COLO829 (cell line): Measurements from ENCODE around the gene ORAI1.
"Not testable (repeated sequence)": the region's sequence is repeated elsewhere in the genome, so short reads cannot be mapped to it uniquely, and the experiment has no call there.

ENCODE experiments used
- DNase-seq: peaks from one replicate; pipeline ENCODE4 v3.0.0; 2012; ENCODE audit warnings: low spot score

The ORAI1 gene

DNA sequence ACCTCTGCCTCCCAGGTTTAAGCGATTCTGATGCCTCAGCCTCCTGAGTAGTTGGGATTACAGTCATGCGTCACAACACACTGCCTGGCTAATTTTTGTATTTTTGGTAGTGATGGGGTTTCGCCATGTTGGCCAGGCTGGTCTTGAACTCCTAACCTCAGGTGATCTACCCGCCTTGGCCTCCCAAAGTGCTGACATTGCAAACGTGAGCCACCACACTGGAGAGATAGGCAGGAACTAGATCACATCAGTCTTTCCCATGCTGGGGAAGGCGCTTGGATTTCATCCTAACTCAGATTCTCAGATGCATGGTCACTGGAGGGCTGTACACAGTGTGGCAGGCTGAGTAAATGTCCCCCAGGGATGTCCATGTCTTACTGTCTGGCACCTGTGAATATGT is 18.0 kb upstream of the ORAI1 start:
- no peak for DNase-seq

DNA sequence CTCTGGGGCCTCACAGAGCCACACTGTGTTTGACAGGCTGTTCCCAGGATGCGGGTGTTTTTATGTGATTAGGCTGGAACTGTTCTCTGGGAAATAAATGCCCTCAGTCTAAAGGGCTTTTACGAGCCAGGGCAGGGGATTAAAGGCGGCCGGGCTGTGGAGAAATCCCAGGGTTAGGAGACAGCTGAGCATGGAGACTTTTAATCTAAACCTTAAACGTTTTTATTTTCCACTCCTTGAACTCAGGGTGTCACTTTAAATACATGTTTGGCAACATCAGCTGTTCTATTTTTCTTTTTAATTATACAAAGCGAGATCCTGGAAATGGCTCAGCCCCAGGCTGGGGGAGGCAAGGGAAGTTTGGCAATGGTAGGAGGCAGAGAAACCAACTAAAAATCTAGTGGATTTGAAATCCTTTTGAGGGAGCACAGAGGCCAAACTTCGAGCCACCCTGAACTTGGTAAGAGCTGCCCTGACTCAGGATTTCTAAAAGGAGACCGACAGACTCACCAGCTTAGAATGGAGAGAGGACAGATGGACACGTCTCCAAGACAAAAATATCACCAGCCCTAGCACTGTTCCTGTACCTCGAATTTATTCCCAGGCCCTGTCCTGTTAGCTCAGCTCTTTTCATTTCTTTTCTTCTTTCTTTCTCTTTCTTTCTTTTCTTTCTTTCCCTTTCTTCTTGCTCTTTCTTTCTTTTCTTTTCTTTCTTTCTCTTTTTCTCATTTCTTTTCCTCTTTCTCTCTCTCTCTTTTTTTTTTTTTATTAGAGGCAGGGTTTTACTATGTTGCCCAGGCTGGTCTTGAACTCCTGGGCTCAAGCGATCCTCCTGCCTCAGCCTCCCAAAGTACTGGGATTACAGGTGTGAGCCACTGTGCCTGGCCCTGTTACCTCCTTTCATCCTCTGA is 15.8 kb upstream of the ORAI1 start:
- DNase-seq = no peak

DNA sequence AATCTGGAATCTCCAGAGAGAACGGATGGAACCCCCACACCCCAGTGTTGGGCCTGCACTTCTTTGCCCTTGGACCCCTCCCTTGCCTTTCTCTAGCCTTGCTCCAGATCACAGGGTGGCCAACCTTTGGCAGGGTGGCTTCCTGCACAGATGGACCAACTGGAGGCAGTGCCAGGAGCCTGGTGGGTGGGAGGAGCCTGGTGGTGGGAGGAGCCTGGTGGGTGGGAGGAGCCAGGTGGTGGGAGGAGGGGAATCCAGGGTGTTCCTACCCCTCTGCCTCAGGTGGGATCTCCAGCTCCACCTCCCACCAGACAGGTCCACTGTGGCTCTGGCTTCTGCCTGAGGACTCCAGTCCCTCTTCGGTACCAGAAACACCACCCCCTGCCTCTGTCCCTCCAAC is 15.0 kb upstream of the ORAI1 start:
- no peak for DNase-seq

DNA sequence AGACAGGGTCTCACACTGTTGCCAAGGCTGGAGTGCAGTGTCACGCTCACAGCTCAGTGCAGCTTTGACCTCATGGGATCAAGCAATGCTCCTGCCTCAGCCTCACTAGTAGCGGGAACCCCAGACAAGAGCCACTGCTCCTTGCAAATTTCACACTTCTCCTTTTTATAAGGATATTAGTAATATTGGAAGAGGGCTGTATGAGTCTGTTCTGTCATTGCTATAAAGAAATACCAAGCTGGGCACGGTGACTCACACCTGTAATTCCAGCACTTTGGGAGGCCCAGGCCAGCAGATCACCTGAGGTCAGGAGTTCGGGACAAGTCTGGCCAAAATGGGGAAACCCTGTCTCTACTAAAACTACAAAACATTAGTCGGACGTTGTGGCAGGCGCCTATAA is 12.9 kb upstream of the ORAI1 start:
- DNase-seq = no peak

DNA sequence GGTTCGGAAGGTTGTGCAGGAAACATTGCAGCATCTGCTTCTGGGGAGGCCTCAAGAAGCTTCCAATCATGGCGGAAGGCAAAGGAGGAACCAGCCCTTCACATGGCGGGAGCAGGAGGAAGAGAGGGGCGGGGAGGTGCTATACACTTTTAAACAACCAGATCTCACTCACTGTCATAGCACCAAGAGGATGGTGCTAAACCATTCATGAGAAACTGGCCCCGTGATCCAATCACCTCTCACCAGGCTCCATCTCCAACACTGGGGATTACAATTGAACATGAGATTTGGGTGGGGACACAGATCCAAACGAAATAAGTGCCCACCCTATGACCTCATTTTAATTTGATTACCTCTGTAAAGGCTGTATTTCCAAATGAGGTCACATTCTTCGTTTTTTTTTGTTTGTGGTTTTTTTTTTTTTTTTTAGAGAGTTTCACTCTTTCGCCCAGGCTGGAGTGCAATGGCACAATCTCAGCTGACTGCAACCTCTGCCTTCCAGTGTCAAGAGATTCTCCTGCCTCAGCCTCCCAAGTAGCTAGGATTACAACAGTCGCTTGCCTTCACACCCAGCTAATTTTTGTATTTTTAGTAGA is 11.4 kb upstream of the ORAI1 start:
- no peak for DNase-seq

DNA sequence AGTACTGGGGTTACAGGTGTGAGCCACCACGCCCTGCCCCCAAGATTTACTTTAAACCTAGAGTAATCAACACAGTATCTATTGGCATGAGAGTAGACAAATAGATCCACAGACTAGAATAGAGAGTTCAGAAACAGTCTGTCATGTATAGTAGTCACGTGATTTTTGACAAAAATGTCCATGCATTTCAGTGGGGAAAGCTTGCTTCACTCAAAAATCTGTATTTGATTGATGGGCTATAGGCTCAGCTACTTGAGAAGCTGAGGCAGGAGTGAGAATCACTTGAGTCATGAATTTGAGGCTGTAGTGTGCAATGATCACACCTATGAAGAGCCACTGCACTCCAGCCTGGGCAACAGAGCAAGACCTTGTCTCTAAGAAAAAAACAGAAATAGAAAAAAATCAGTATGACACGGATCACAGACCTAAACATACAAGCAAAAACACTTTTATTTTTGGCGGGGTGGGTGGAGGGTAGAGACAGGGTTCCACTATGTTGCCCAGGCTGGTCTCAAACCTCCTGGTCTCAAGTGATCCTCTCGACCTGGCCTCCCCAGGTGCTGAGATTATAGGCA is 7.6 kb upstream of the ORAI1 start:
- no peak for DNase-seq

DNA sequence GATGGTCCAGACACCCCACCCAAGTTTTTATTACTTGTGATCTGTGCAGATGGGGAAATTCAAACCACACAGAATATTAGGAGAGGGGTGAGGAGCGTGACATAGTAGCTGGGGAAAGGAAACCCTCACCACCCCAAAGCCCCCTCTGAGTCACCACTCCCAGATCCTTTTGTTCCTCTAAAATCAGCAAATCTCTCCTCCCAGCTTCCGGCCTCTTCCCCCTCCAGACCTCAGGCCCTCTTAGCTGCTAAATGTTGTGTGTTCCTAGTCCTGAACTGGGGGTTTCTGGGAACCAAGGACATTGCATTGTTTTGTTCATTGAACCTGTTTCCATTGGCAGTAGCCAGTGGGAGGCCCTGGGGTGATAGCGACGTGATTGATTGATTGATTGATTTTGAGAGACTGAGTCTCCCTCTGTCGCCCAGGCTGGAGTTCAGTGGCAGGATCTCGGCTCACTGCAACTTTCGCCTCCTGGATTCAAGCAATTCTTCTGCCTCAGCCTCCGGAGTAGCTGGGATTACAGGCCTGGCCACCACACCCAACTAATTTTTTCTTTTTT is 5.9 kb upstream of the ORAI1 start:
- DNase-seq = no peak

DNA sequence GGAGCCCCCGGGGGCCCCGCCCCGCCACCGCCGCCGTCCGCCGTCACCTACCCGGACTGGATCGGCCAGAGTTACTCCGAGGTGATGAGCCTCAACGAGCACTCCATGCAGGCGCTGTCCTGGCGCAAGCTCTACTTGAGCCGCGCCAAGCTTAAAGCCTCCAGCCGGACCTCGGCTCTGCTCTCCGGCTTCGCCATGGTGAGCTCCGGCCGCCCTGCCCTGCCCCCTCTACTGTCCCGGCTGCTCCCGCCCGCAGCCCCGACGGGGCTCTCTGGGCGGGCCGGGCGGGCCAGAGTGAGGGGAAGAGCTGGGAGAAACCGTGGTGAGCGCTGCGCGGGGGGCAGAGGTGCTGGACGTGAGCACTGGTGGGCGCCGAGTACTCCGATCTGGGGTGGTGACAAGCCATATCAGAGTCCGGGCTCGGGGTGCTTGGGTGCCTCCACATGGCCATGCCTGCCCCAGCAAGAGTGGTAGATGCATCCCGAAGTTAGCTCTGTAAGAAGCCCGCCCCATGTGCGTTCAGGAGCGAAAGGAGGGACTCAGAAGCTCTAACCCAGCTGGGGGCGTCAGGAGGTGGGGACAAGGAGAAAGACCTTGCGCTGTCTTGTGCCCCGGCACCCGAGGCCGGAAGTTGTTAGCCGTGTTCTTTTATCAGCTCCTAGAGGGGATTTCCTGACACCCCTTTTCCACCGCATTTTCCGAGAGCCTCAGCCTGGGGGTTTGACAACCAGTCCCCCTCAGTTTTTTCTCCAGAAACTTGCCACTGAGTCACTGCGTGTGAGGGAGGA is 717 bp downstream of the ORAI1 start:
- peak; percentile 28 for DNase-seq

DNA sequence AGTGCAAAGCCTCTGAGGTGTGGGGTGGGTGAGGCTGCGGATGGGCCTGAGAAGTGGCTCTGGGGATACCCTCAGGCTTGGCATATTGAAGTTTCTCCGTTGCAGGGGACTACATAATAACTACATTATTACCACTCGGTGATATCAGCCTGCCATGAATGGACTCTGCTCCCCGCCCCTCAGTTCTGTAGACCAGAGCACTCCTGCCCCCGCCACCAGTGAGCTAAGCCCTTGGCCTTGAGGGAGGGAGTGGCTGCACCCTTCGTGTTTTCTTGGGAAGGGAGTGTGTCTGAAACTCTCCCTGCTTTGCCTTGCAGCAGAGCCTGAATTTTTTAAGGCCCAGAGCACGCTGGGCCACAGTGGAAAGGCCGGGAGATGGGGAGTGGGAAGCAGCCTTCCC is 1.7 kb downstream of the ORAI1 start:
- no peak for DNase-seq

DNA sequence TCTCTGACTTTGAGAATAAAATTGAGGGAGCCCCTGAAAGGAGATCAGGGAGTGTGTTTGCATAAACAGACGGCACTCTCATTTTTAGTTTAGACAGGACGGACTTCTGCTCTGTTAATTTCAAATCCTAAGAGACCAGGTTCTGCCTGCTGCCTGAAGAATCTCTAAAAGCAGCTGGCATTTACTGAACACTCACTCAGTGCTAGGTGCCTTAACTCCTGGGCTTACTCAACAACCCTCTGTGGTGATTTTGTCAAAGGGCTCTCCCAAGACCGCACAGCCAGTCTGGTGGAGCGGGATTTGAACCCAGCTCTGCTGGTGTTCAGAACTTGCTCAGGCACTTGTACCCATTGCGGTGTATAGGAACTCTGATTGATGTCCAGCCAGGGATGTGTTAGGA is 2.2 kb downstream of the ORAI1 start:
- DNase-seq = no peak

DNA sequence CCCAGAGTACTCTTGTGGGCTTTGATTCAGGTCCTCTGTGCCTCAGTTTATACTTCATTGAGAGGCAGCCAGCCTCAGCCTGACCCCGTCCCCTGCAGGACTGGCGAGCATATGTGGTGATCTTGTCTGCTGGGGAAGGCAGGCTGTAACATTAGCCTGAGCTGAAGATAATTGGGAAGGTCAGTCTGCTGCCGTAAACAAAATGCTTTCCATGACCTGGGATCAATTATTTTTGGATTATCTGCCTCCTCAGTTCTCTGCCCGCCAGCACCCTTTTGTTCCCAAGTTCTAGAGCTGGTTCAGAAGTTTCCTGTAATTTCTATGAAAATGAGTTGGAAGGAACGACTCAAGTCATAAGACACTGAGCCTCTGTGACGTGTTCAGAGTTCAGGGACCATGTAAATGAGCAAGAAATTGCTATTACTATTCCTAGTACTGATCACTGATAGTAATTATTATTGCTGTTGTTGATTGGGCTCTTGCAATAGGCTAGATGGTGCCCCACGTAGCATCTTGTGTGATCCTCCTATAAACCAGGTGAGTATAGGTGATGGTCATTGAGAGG is 4.5 kb downstream of the ORAI1 start:
- no peak for DNase-seq

DNA sequence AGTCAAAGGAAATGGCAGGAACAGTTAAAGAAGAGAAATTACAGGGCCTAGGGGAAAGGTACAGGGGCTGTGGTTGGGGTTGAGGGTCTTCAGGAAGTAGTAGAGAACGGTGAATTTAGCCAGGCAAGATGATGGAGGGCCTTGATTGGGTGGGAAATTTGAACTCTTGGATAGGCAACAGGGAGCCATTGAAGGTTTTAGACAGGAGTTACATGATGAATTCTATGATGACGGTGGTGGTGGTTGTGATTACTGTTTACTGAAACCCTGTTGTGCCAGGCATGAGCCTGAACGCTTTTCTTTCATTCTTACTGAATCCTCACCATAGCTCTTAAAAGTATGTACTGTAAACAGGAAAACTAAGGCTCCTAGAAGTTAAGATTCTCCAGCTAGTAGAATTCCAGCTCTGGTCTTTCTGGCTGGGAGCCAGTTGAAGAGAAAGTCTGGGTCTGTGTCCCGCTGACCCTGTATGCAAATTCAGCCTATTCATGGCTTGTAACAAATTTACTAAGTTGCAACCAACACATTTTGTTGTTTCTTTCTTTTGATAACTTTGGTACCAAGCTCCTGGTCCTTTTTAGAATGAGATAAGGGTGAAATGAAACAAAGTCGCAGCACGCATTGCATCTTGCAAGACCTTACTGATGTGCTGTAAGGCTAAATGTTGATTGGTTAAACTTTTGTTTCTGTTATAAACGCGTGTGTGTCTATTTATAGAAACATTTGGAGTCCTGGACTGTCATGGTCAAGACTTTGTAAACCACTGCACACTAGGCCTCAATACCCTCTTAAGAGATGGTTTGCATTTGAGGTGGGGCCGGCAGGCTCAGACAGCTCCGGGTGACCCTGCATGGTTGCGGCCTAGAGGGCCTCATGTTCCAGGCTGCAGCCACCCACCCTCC is 6.0 kb downstream of the ORAI1 start:
- DNase-seq = no peak

DNA sequence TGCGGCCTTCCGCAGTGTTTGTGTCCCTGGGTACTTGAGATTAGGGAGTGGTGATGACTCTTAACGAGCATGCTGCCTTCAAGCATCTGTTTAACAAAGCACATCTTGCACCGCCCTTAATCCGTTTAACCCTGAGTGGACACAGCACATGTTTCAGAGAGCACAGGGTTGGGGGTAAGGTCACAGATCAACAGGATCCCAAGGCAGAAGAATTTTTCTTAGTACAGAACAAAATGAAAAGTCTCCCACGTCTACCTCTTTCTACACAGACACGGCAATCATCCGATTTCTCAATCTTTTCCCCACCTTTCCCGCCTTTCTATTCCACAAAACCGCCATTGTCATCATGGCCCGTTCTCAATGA is 7.5 kb downstream of the ORAI1 start:
- not testable (repeated sequence) for DNase-seq

DNA sequence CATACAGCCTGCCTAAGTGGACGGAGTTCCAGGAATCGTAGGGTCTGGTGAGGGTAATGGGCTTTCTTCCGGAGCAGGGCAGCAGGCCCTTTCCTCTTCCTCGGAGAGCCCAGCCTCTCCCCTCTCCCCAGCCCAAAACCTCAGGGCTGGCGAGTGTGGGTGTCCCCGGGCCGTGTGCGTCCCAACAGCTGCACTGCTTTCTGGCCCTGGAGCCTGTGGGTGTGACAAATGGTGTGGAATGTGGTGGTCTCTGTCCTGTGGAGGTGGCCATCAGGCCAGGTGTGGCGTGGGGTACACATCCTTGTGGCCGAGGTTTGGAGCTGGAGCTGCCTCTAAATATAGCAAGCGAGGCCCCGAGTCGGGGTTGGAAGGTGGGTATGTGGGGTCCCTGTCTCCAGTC is 8.5 kb downstream of the ORAI1 start:
- no peak for DNase-seq

DNA sequence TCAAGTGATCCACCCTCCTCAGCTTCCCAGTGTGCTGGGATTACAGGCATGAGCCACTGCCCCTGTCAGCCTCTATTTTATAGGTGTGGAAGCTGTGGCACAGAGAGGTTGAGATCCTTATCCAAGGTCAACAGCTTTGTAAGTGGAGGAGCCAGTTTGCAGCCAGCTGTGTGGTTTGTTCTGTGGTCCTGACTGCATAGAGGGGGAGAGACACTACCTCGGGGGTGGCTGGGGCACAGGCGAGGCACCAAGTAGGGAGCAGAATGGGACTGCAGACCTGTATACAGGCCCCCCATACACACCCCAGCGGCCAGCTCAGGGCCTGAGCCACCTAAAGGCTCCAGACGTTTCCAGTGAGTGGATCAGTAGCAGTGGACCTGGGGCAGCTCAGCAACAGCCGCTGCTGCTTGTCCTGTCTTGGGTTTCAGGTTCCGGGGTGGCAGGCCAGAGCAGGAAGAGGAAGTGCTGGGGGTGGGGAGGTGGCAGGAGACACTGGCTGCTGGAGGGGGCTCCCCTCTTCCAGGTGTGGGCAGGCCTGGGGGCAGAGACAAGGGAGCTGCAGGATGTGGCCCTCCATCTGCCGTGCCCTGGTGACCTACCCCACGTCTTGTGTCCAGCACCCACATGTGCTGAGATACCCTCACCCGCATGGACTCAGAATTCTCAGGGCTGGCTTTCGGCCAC is 11.0 kb downstream of the ORAI1 start:
- no peak for DNase-seq

DNA sequence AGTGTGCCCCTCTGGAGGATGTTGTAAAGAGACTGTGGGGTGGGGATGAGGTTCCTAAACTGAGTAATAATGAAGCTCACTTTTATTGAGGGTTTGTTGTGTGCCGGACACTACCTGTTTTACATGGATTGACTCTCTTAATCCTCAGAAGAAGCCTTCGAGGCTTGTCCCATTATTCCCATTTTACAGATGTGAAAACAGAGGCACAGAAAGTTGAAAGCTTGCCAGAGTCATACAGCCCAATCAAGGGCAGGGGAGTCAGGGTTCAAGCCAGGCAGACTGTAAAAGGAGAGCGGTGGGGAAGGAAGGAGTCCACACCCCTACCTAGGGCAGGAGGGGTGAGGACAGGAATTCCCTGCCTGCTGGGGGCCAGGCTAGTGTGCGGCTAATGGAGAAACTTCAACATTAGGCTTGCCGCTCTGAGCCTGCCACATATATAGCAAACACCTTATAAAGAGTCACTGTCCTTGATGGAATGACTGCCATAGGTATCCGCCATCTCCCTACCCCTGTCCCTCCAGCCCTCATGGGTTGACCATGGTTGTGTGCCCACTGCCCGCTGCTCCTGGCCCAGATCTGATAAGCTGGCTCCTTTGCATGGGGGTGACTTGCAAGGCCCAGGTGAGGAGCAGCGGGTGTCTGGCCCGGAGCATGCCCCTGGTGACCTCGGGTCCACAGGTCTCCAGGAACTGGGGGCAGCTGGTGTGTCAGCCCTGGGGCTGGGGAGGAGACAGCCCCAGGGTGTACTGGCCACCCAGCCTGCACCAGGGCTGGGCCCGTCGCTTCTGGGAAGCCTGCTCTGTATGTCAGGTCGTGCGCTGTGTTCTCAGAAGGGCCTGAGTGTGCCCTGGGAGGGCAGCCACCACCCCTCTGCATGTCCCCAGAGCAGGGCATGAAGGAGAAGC is 12.2 kb downstream of the ORAI1 start:
- DNase-seq = no peak

DNA sequence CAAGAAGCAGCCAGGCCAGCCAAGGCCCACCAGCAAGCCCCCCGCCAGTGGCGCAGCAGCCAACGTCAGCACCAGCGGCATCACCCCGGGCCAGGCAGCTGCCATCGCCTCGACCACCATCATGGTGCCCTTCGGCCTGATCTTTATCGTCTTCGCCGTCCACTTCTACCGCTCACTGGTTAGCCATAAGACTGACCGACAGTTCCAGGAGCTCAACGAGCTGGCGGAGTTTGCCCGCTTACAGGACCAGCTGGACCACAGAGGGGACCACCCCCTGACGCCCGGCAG is 15.0 kb downstream of the ORAI1 start:
- DNase-seq = no peak

DNA sequence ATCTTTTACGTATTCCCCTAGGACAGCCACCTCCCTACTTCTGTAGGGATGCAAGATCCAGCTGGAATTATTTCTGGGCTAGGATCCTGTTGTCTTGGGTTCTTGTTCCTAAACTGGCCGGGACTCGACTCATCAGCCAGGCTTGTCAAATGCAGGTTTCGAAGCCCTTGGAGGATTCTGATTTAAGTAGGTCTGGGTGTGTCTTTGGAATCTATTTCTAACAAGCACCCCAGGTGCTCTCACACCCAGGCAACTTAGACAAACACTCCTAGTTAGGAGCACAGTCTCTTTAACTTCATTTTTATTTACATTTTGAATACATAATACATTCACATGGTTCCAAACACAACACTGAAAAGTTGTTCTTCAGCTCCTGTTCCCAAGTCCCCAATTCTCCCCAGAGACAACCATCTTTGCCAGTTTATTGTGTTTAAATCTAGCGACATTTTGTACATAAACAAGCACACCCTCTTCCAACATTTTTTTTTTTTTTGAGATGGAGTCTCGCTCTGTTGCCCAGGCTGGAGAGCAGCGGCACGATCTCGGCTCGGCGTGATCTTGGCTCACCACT is 22.2 kb downstream of the ORAI1 start:
- DNase-seq = no peak

DNA sequence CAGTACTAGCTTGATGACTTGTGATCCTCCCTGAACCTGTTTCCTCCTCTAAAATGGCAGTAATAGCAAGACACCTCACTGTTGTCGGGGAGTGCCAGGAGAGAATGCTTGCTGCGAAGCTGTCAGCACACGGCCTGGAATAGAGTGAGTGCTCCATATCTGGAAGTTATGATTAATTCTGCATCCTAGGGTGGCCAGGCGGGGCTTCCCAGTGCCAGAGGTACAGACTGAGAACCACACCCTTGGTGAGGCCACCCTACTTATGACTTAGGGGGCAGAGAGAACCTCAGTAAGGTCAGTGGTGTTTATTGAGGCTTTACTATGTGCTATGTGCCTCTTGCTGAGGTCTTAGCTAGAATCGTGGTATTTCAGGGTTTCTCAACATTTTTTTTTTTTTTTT is 23.0 kb downstream of the ORAI1 start:
- no peak for DNase-seq
